C4-2B (cell line): Measurements from ENCODE around the gene GGA2.

Experiments used
- ZFX ChIP-seq: fragments of 450-650 bp; IDR thresholded peaks from 2 replicates; pipeline ENCODE4 v1.6.1; 2017
- TF ChIP-seq, protein P1 (sequence below): fragments of 450-650 bp; conservative IDR thresholded peaks from 2 replicates; pipeline ENCODE4 v1.5.1; 2017; ENCODE audit warnings: mild to moderate bottlenecking

DNA sequence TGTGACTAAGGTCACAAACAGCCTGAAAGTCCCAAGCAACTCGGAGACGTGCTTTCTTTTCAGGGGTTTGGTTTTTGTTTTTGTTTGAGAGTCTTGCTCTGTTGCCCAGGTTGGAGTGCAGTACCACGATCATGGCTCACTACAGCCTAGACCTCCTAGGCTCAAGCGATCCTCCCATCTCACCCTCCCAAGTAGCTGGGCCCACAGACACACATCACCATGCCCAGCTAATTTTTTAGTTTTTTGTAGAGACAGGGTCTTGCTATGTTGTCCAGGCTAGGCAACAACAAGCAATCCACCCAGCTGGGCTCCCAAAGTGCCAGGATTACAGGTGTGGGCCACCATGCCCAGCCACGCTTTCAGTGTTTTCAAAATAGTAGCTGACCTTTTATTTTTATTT, 19.8 kb upstream of the GGA2 start:
- TF ChIP-seq, protein P1, sequence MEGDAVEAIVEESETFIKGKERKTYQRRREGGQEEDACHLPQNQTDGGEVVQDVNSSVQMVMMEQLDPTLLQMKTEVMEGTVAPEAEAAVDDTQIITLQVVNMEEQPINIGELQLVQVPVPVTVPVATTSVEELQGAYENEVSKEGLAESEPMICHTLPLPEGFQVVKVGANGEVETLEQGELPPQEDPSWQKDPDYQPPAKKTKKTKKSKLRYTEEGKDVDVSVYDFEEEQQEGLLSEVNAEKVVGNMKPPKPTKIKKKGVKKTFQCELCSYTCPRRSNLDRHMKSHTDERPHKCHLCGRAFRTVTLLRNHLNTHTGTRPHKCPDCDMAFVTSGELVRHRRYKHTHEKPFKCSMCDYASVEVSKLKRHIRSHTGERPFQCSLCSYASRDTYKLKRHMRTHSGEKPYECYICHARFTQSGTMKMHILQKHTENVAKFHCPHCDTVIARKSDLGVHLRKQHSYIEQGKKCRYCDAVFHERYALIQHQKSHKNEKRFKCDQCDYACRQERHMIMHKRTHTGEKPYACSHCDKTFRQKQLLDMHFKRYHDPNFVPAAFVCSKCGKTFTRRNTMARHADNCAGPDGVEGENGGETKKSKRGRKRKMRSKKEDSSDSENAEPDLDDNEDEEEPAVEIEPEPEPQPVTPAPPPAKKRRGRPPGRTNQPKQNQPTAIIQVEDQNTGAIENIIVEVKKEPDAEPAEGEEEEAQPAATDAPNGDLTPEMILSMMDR = no peak
- TF ChIP-seq ZFX = no peak
